ENCODE results near the gene SLC4A2.

Gene SLC4A2

GRCh38 chr7:151120896-151121295 is 61.5 kb downstream of the SLC4A2 start:
- peak in 4 of 10 donors; percentile 48 to 82 (median 52) for DNase-seq
- intact Hi-C loops (cut with DNase I) = loop anchor here (5.0 to 10.0 kb wide), 3 partner anchors 39 to 184 kb away; partner anchors contain the start of genes FASTK, SMARCD3 and TMUB1

GRCh38 chr7:151121380-151122170 is 62.2 kb downstream of the SLC4A2 start:
- intact Hi-C loops (cut with DNase I) = loop anchor here (5.0 to 10.0 kb wide), 3 partner anchors 39 to 183 kb away; partner anchors contain the start of genes FASTK, SMARCD3 and TMUB1
- no peak for DNase-seq

- DNase-seq = peak in 4 of 10 donors; percentile 48 to 92 (median 72)
- intact Hi-C loops (cut with DNase I) = loop anchor here (5.0 to 10.0 kb wide), 3 partner anchors 40 to 183 kb away; partner anchors contain the start of genes FASTK, SMARCD3 and TMUB1
Observed at GRCh38 chr7:151122276-151122675, 62.9 kb downstream of the SLC4A2 start.

GRCh38 chr7:151122796-151123157 is 63.4 kb downstream of the SLC4A2 start:
- intact Hi-C loops (cut with DNase I) = loop anchor here (5.0 to 10.0 kb wide), 3 partner anchors 40 to 182 kb away; partner anchors contain the start of genes FASTK, SMARCD3 and TMUB1
- DNase-seq = no peak

- intact Hi-C loops (cut with DNase I) = loop anchor here (5.0 to 10.0 kb wide), 3 partner anchors 41 to 182 kb away; partner anchors contain the start of genes FASTK, SMARCD3 and TMUB1
- DNase-seq = no peak
Observed at GRCh38 chr7:151123158-151123821, 63.9 kb downstream of the SLC4A2 start.

GRCh38 chr7:151123822-151124464 is 64.6 kb downstream of the SLC4A2 start:
- intact Hi-C loops (cut with DNase I) = loop anchor here (1.0 to 10.0 kb wide), 4 partner anchors 42 to 181 kb away; partner anchors contain the start of genes FASTK, SMARCD3 and TMUB1
- DNase-seq = peak; percentile 78 to 98 (median 89)

GRCh38 chr7:151124481-151124880 is 65.1 kb downstream of the SLC4A2 start:
- intact Hi-C loops (cut with DNase I) = loop anchor here (1.0 to 10.0 kb wide), 4 partner anchors 42 to 180 kb away; partner anchors contain the start of genes FASTK, SMARCD3 and TMUB1

GRCh38 chr7:151124899-151125399 is 65.6 kb downstream of the SLC4A2 start:
- intact Hi-C loops (cut with DNase I) = loop anchor here (1.0 to 10.0 kb wide), 4 partner anchors 43 to 180 kb away; partner anchors contain the start of genes FASTK, SMARCD3 and TMUB1
- DNase-seq = no peak

More at GRCh38 chr7:151124481-151124880, 65.1 kb downstream of the SLC4A2 start:
- no peak for DNase-seq

GRCh38 chr7:151125470-151125845 is 66.1 kb downstream of the SLC4A2 start:
- no peak for DNase-seq
- intact Hi-C loops (cut with DNase I) = loop anchor here (10.0 kb wide), 1 partner anchor 179 kb away; no protein-coding TSS in a partner anchor

- DNase-seq = peak in 1 of 10 donors; percentile 83
- intact Hi-C loops (cut with DNase I) = loop anchor here (10.0 kb wide), 1 partner anchor 179 kb away; no protein-coding TSS in a partner anchor
Observed at GRCh38 chr7:151125846-151126481, 66.6 kb downstream of the SLC4A2 start.

Data from posterior cingulate gyrus (tissue), 11 donors.